C4-2B (cell line): ENCODE results near the gene APMAP.

ENCODE experiments used
- ZFX ChIP-seq: fragments of 450-650 bp; IDR thresholded peaks from 2 replicates; pipeline ENCODE4 v1.6.1; 2017
- TF ChIP-seq, protein P1 (sequence below): fragments of 450-650 bp; conservative IDR thresholded peaks from 2 replicates; pipeline ENCODE4 v1.5.1; 2017; ENCODE audit warnings: mild to moderate bottlenecking

DNA sequence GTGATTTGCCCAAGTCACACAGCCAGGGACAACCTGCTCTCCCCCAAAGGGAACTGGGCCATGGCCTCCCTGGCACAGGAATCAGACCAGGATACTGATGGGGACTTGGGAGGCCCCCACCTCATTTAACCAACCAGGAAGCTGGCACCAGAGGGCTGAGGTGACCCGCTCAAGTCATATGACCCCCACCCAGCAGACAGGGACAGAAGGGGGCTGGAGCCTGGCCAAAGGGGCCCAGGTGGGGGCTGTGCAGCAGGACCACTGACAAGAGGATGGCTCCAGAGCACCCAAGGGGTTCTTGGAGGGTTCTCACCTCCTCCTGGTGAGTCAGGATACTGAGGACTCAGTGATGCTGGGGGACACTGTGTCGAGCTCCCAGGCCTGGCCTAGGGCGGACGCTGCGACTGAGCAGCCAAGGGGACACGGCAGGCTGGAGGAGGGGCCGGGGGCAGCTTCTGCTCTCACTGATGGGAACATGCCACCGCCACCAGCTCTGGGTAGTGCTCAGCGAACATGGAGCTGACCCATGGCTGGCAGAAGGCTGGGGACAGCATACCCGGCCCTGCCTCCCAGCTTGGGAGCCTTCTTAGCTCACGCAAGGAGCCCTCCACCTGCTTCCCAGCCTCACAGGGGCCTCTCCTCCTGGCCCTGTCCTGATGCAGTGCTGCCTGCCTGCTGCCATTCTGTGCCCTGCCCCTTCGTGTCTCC, 42.3 kb downstream of the APMAP start:
- TF ChIP-seq, protein P1, sequence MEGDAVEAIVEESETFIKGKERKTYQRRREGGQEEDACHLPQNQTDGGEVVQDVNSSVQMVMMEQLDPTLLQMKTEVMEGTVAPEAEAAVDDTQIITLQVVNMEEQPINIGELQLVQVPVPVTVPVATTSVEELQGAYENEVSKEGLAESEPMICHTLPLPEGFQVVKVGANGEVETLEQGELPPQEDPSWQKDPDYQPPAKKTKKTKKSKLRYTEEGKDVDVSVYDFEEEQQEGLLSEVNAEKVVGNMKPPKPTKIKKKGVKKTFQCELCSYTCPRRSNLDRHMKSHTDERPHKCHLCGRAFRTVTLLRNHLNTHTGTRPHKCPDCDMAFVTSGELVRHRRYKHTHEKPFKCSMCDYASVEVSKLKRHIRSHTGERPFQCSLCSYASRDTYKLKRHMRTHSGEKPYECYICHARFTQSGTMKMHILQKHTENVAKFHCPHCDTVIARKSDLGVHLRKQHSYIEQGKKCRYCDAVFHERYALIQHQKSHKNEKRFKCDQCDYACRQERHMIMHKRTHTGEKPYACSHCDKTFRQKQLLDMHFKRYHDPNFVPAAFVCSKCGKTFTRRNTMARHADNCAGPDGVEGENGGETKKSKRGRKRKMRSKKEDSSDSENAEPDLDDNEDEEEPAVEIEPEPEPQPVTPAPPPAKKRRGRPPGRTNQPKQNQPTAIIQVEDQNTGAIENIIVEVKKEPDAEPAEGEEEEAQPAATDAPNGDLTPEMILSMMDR: no peak
- no peak for TF ChIP-seq ZFX
